Measurements from ENCODE around the gene ARID4B.

The ARID4B gene

DNA sequence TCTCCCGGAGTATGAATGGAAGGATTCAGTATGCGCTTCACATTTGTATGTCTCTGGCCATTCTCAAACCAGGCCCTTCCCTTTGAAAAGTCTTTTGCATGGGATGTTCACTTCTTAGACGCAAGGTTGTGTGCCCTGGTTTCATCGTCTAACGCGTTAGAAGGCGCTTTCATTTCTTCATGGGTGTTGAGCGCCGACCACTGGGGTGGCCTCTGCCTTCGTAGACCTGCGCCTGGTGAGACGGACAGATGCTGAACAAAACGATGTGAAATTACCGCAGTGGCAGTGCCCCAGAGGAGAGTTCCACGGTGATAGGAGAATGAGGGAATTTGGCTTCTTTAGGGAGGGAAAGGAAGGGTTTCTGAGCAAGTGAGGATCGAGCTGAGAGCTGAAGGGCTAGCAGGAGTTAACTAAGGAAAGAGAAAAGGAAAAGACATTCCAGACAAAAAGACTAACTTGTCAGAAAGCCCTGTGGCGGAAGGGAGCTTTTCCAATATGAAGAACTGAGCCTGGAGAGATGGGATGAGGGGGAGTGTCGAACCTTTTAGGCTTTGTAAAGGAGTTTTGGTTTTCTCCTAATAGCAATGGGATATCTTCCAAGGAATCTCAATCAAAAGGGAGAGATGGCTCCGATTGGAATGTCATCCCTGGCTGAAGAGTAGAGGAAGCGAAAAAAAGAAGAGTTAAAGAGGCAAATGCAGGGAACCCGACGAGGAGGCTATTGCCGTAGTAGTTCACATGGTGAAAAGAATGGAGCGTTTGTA lies 1.3 kb upstream of the ARID4B start:
- peak overlapping the region; percentile 84 for H3K27ac ChIP-seq (ENCODE audit: low read length)
- H2AFZ ChIP-seq (ENCODE audit: low read depth, low read length): peak overlapping the region; percentile 87
- H3K27me3 ChIP-seq (ENCODE audit: low read depth, low read length): no peaks in the 10 kb centered on the region
- H3K9me3 ChIP-seq (ENCODE audit: insufficient read depth, low read length): no peaks in the 10 kb centered on the region
- H3K79me2 ChIP-seq (ENCODE audit: low read length): peaks cover 78% of the 10 kb centered on the region
- TF ChIP-seq EZH2phosphoT487 (IDR thresholded peaks at IDR 0.05; ENCODE audit: low read depth) (no peak), CTCF (IDR thresholded peaks at IDR 0.05; ENCODE audit: low read depth, low read length) (peak; percentile 69)
- H3K4me2 ChIP-seq (ENCODE audit: low read length): peak overlapping the region; percentile 88
- peak overlapping the region; percentile 77 for H3K9ac ChIP-seq (ENCODE audit: low read length)
- peaks cover 34% of the 10 kb centered on the region for H3K4me1 ChIP-seq (ENCODE audit: low read length)
- H3K36me3 ChIP-seq (replicated peaks; ENCODE audit: low read depth, low read length): peaks cover 8% of the 10 kb centered on the region
- H3K4me3 ChIP-seq (ENCODE audit: low read length): peak overlapping the region; percentile 82
- peaks cover 22% of the 10 kb centered on the region for H4K20me1 ChIP-seq (ENCODE audit: insufficient read depth, low read length)

DNA sequence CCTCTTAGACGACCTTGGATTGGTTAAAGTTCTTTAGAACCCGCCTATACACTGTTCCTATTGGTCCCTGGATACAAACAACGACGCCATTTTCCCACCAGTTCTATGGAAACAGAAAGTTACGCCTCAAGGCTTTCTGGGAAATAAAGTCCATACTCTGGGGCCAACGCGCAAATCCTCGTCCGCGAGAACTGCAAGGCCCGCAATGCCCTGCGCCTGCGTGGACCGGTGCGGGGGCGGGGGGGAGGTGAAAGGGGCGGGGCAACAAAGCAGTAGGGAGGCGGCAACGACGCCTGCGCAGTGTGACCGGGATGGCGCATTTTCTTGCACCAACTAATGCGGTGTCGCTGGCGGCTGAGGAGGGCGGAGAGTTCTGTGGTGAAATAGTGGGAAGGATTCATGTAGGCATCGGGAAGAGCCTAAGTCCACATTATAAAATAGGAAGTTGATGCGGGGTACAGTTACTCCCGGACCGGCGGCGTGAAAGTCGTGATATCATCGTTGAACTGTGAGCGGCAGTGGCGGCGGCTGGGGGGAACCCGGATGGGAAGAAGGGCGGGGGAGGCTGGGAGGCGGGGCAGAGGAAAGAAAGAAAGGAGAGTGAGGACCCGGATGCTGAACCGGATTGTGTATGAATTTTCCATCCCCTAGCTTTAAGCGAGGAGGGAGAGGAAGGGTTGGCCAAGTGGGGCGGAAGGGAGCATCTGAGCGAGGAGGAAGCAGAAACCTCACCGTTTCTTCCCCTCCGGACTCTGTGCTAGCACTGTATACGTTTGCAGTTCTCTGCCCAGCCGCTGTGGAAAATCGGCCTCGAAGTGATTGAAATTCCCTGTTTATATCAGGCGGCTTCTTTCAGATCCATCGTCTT lies 526 bp upstream of the ARID4B start, which contains the start of gene GGPS1:
TSS of gene GGPS1 (plus strand) at position 300 of the 868 bp plus-strand sequence. CDS start 6,695 bp downstream, outside the sequence.
- peak within 1 kb of the TSS; percentile 85 for H3K4me3 ChIP-seq (ENCODE audit: low read length)
- peak within 1 kb of the TSS; percentile 93 for H3K9ac ChIP-seq (ENCODE audit: low read length)
- H3K79me2 ChIP-seq (ENCODE audit: low read length): peaks cover 86% of the 10 kb centered on the region
- no peaks in the 10 kb centered on the region for H3K27me3 ChIP-seq (ENCODE audit: low read depth, low read length)
- peak within 1 kb of the TSS; percentile 88 for H3K4me2 ChIP-seq (ENCODE audit: low read length)
- H2AFZ ChIP-seq (ENCODE audit: low read depth, low read length): peak within 1 kb of the TSS; percentile 87
- H3K4me1 ChIP-seq (ENCODE audit: low read length): peaks cover 37% of the 10 kb centered on the region
- H3K9me3 ChIP-seq (ENCODE audit: insufficient read depth, low read length): no peaks in the 10 kb centered on the region
- TF ChIP-seq CTCF (IDR thresholded peaks at IDR 0.05; ENCODE audit: low read depth, low read length): no peak
- TF ChIP-seq EZH2phosphoT487 (IDR thresholded peaks at IDR 0.05; ENCODE audit: low read depth): no peak
- peak within 1 kb of the TSS; percentile 84 for H3K27ac ChIP-seq (ENCODE audit: low read length)
- peaks cover 30% of the 10 kb centered on the region for H4K20me1 ChIP-seq (ENCODE audit: insufficient read depth, low read length)
- H3K36me3 ChIP-seq (replicated peaks; ENCODE audit: low read depth, low read length): peaks cover 11% of the 10 kb centered on the region

DNA sequence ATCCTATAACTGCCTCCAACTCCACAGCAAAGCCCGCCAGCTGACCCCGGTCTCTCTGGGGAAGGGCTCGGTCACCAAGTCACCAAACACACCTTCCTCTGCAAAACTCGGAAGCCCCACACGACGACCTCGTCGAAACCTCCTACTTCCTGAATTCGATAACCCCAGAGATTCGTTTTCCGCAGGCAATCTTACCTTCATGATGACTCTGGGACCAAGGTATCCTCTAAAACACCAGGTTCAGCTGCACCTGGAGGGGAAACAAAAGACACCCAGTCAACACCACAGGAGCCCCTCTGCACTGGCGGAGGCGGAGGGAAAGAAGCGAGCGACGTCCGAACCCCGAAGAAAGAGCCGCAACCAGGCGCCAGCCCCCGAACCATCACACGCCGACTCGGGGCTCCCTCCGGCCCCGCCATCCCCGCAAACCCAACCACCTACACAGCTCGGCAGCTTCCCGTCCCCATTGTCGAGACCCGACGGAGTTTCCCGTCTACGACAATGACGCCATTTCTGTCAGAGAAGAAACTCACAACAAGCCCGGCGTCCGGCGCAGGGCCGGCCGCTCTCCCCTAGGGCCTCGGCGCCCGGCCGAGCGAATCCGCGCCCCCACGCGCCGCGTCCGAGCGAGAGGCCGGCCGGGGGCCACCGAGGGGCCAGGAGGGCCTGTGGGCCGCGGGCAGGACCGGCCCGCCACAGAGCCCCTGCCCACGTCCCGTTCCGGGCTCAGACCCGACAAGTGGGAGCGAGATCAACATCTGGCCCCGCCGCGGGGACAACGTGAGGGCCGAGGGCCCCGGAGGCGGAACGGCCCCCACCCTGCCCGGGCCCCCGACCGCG lies 1.0 kb downstream of the ARID4B start:
- Histone ChIP-seq H3K4me1 (ENCODE audit: low read length) (peaks cover 37% of the 10 kb centered on the region), H3K27me3 (ENCODE audit: low read depth, low read length) (no peaks in the 10 kb centered on the region), H2AFZ (ENCODE audit: low read depth, low read length) (no peak overlapping the region), H3K9me3 (ENCODE audit: insufficient read depth, low read length) (no peaks in the 10 kb centered on the region), H3K9ac (ENCODE audit: low read length) (peak overlapping the region; percentile 93), H4K20me1 (ENCODE audit: insufficient read depth, low read length) (peaks cover 46% of the 10 kb centered on the region), H3K79me2 (ENCODE audit: low read length) (peaks cover 92% of the 10 kb centered on the region), H3K27ac (ENCODE audit: low read length) (peak overlapping the region; percentile 72), H3K4me2 (ENCODE audit: low read length) (peak overlapping the region; percentile 80), H3K36me3 (replicated peaks; ENCODE audit: low read depth, low read length) (peaks cover 17% of the 10 kb centered on the region), H3K4me3 (ENCODE audit: low read length) (peak overlapping the region; percentile 85)
- TF ChIP-seq EZH2phosphoT487 (IDR thresholded peaks at IDR 0.05; ENCODE audit: low read depth) (no peak), CTCF (IDR thresholded peaks at IDR 0.05; ENCODE audit: low read depth, low read length) (no peak)
